ENCODE results near the gene CNPPD1. TPM values are rescaled to one million over a fixed set of nuclear protein-coding genes. Genes with fewer than 3 reads are reported as not detected.
"Not testable (repeated sequence)": the region's sequence is repeated elsewhere in the genome, so short reads cannot be mapped to it uniquely, and the experiment has no call there.

CNPPD1 gene
- total RNA-seq, 2 experiments from 2014 or later = 44.1 to 50.2 TPM

DNA sequence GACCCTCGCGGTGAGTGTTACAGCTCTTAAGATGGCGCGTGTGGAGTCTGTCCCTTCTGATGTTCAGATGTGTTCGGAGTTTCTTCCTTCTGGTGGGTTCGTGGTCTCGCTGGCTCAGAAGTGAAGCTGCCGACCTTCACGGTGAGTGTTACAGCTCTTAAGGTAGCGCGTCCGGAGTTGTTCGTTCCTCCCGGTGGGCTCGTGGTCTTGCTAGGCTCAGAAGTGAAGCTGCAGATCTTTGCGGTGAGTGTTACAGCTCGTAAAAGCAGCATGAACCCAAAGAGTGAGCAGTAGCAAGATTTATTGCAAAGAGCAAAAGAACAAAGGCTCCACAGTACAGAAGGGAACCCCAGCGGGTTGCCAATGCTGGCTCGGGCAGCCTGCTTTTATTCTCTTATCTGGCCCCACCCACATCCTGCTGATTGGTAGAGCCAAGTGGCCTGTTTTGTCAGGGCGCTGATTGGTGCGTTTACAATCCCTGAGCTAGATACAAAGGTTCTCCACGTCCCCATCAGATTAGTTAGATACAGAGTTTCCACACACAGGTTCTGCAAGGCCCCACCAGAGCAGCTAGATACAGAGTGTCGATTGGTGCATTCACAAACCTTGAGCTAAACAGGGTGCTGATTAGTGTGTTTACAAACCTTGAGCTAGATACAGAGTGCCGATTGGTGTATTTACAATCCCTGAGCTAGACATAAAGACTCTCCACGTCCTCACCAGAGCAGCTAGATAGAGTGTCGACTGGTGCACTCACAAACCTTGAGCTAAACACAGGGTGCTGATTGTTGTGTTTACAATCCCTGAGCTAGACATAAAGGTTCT is 24.0 kb upstream of the CNPPD1 start:
- peak; percentile 69 for DNase-seq
- peaks cover 17% of the 10 kb centered on the region for H3K9me3 Mint-ChIP-seq
- H3K4me1 Mint-ChIP-seq = peaks cover 20% of the 10 kb centered on the region
- not testable (repeated sequence) for H3K27me3 Mint-ChIP-seq
- peaks cover 13% of the 10 kb centered on the region for H3K36me3 Mint-ChIP-seq
- peak overlapping the region; percentile 80 for H3K4me3 Mint-ChIP-seq
- peak overlapping the region; percentile 92 for H3K27ac Mint-ChIP-seq

DNA sequence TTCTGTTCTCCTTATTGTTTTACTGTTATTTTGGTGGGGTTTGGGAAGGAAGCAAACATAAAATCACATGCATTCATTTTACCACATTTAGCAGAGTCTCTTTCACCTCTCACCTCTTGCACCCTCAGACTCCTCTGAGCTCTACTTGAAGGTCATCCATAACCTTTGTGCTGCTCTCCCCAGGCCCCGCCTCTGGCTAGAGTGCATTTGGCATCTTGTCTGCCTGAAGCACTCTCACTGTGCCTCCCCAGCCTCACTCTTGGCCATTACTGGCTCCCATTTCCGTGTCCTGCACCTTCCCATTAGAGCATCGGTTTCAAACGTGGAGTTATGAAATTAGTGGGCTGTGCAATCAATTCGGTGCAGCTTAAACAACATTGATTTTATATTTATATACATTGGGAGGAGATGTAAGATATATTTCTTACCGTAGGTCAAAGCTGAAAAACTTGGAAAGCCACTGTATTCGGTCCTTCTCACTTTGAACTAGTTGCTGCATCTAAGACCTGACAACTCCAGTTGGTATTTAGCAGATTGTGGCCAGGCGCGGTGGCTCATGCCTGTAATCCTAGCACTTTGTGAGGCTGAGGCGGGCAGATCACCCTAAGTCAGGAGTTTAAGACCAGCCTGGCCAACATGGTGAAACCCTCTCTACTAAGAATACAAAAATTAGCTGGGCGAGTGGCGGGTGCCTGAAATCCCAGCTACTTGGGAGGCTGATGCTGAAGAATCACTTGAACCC is 22.9 kb upstream of the CNPPD1 start:
- H3K4me3 Mint-ChIP-seq = peak overlapping the region; percentile 80

DNA sequence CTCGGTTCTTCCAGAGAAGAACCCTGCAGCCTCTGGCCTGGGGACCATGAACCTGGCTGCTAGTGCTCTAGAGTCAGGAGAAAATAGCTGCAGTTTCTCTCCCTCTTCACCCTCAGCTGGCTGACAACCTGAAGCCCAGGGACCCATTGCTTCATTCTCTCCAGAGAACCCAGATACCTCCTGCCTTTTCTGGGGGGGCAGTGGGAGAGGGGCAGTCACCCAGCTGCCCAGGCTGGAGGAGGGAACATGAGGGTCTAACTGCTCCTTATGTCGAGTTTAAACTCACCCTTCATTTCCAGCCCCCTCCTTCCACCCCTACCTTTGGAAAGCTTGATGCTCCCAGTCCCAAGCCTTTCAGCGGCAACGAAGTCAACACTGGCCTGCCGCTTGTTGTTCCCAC is 22.2 kb upstream of the CNPPD1 start:
- no peak overlapping the region for H3K27ac Mint-ChIP-seq
- H3K36me3 Mint-ChIP-seq = peaks cover 12% of the 10 kb centered on the region
- H3K4me3 Mint-ChIP-seq = peak overlapping the region; percentile 80
- no peak for DNase-seq
- peaks cover 13% of the 10 kb centered on the region for H3K9me3 Mint-ChIP-seq
- no peaks in the 10 kb centered on the region for H3K27me3 Mint-ChIP-seq
- peaks cover 20% of the 10 kb centered on the region for H3K4me1 Mint-ChIP-seq

More for the DNA sequence above, 22.9 kb upstream of the CNPPD1 start:
- DNase-seq = no peak
- Mint-ChIP-seq H3K4me1 (peaks cover 20% of the 10 kb centered on the region), H3K9me3 (peaks cover 17% of the 10 kb centered on the region), H3K27me3 (no peaks in the 10 kb centered on the region), H3K27ac (peak overlapping the region; percentile 44), H3K36me3 (peaks cover 13% of the 10 kb centered on the region)

DNA sequence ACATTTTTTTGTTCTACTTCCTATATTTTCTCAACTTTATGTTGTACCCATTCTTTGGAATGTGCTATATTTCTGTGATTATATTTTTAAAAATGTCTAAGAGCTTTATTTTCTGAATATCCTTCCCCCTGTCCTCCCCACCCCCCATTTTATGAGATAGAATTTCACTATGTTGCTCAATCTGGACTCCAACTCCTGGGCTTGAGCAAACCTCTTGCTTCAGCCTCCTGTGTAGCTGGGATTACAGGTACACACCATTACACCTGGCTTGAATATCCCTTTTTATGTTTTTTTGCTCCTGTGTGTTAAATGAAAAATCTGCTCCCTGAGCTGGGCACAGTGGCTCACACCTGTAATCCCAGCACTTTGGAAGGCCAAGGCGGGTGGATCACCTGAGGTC is 20.7 kb upstream of the CNPPD1 start:
- Mint-ChIP-seq H3K27me3 (no peaks in the 10 kb centered on the region), H3K4me1 (peaks cover 20% of the 10 kb centered on the region), H3K9me3 (peaks cover 5% of the 10 kb centered on the region), H3K36me3 (peaks cover 7% of the 10 kb centered on the region), H3K27ac (no peak overlapping the region), H3K4me3 (no peak overlapping the region)
- DNase-seq = no peak

DNA sequence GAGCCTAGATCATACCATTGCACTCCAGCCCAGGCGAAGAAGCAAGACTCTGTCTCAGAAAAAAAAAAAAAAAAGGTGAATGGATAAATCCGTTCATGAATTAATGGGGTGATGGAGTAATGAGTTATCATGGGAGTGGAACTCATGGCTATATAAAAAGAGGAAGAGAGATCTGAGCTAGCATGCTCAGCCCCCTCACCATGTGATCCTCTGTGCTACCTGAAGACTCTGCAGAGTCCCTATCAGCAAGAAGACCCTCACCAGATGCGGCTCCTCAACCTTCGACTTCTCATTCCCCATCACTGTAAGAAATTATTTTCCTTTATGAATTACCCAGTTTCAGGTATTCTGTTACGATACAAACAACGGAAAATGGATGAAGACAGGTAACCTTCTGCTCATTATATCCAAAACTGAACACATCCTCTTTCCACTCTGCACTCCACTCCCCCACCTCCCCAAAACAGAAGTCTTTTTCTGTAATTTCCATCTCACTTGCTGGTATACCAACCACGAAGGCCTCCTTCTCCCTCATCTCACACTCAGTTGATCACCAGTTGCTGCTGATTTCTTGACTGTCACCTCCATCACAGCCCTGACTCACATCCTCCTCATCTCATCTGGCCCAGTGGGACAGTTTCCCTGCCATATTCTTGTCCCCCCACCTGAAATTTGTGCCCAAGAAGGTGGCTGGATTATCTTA is 10.2 kb upstream of the CNPPD1 start:
- peak overlapping the region; percentile 7 for H3K4me3 Mint-ChIP-seq
- H3K4me1 Mint-ChIP-seq = peaks cover 31% of the 10 kb centered on the region
- no peak for DNase-seq
- H3K27ac Mint-ChIP-seq = peak overlapping the region; percentile 80
- H3K36me3 Mint-ChIP-seq = peaks cover 12% of the 10 kb centered on the region
- no peaks in the 10 kb centered on the region for H3K9me3 Mint-ChIP-seq
- no peaks in the 10 kb centered on the region for H3K27me3 Mint-ChIP-seq

DNA sequence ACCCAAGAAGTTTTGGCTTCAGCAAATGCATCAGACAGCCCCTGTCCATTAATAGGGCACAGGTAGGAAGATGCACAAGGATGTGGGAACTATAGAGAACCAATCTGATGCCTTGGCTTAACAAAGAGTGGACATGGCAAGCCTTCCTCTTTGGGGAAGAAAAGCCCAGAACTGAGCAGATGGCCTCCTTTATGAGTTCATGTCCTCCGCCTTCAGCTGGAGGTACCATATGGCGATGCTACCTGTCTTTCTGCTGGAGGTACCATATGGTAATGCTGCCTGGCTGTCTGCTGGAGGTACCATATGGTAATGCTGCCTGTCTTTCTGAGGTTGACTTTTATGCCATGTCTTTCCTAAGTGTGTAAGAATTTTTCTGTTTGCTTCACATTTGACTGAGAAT is 7.4 kb upstream of the CNPPD1 start:
- no peak for DNase-seq
- Mint-ChIP-seq H3K4me1 (peaks cover 54% of the 10 kb centered on the region), H3K27ac (no peak overlapping the region), H3K9me3 (no peaks in the 10 kb centered on the region), H3K4me3 (no peak overlapping the region), H3K27me3 (no peaks in the 10 kb centered on the region), H3K36me3 (peaks cover 18% of the 10 kb centered on the region)

DNA sequence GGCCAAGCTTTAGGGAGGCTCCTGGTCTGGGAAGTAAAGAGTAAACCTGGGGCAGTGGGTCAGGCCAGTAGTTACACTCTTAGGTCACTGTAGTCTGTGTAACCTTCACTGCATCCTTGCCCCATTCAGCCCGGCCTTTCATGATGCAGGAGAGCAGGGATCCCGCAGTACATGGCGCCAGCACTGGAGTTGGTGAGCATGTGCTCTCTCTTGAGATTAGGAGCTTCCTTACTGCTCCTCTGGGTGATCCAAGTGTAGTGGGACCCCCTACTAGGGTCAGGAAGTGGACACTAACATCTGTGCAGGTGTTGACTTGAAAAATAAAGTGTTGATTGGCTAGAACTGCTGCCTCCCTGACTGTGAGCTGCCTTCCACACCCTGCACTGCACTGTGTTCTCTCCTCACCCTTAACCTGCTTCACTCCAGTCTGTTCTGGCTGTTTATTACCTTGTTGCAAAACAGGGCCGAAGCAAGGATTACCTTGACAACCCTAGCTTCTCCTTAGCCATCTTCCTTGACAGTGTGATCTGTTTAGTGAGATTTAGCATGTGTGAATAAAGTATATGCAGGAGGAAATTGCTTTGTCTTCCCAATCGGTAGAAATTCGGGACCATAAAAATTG is 6.5 kb upstream of the CNPPD1 start:
- no peaks in the 10 kb centered on the region for H3K27me3 Mint-ChIP-seq
- H3K4me3 Mint-ChIP-seq = no peak overlapping the region
- H3K9me3 Mint-ChIP-seq = no peaks in the 10 kb centered on the region
- H3K27ac Mint-ChIP-seq = peak overlapping the region; percentile 62
- DNase-seq = no peak
- peaks cover 56% of the 10 kb centered on the region for H3K4me1 Mint-ChIP-seq
- H3K36me3 Mint-ChIP-seq = peaks cover 18% of the 10 kb centered on the region

DNA sequence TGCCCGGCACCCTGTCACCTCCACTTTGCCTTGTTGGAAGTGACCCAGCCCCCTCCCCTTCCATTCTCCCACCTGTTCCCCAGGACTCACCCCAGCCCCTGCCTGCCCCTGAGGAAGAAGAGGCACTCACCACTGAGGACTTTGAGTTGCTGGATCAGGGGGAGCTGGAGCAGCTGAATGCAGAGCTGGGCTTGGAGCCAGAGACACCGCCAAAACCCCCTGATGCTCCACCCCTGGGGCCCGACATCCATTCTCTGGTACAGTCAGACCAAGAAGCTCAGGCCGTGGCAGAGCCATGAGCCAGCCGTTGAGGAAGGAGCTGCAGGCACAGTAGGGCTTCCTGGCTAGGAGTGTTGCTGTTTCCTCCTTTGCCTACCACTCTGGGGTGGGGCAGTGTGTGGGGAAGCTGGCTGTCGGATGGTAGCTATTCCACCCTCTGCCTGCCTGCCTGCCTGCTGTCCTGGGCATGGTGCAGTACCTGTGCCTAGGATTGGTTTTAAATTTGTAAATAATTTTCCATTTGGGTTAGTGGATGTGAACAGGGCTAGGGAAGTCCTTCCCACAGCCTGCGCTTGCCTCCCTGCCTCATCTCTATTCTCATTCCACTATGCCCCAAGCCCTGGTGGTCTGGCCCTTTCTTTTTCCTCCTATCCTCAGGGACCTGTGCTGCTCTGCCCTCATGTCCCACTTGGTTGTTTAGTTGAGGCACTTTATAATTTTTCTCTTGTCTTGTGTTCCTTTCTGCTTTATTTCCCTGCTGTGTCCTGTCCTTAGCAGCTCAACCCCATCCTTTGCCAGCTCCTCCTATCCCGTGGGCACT is 5.8 kb upstream of the CNPPD1 start:
- no peak overlapping the region for H3K4me3 Mint-ChIP-seq
- peaks cover 16% of the 10 kb centered on the region for H3K36me3 Mint-ChIP-seq
- peaks cover 56% of the 10 kb centered on the region for H3K4me1 Mint-ChIP-seq
- peak overlapping the region; percentile 62 for H3K27ac Mint-ChIP-seq
- no peaks in the 10 kb centered on the region for H3K9me3 Mint-ChIP-seq
- H3K27me3 Mint-ChIP-seq = no peaks in the 10 kb centered on the region
- DNase-seq = no peak

DNA sequence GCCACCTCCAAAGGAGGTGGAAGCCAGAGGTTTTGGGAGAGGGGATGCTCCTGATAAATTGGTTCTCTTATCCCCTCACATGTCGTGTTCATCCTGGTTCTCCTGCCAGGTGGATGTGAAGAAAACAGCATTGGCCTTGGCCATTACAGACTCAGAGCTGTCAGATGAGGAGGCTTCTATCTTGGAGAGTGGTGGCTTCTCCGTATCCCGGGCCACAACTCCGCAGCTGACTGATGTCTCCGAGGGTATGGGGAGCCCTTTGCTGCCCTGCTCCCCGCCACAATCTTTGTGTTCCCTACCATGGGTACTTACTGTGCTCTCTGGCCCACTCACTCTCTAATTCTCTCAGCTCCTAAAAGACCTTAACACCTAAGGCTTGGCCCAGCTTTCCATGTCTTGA is 4.8 kb upstream of the CNPPD1 start:
- no peak overlapping the region for H3K4me3 Mint-ChIP-seq
- peak overlapping the region; percentile 62 for H3K27ac Mint-ChIP-seq
- H3K4me1 Mint-ChIP-seq = peaks cover 47% of the 10 kb centered on the region
- peaks cover 15% of the 10 kb centered on the region for H3K36me3 Mint-ChIP-seq
- no peak for DNase-seq
- H3K9me3 Mint-ChIP-seq = no peaks in the 10 kb centered on the region
- no peaks in the 10 kb centered on the region for H3K27me3 Mint-ChIP-seq

DNA sequence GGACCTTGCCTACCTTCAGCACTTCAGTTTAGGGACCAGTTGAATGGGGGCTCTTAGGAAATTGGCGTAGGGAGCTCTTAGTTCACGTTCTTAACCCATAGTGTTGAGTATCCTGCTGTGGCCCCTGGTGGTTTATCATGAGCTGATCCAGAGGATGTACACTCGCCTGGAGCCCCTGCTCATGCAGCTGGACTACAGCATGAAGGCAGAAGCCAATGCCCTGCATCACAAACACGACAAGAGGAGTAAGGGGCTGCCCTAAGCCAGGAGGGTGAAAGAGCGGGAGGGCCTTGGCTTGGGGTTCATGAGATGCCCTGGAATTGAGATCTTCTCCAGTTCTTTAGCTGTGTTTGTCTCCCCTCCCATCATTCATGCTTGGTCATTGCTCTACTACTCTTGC is 4.2 kb upstream of the CNPPD1 start:
- Mint-ChIP-seq H3K36me3 (peaks cover 15% of the 10 kb centered on the region), H3K27ac (peak overlapping the region; percentile 62), H3K27me3 (no peaks in the 10 kb centered on the region), H3K9me3 (no peaks in the 10 kb centered on the region), H3K4me1 (peaks cover 45% of the 10 kb centered on the region), H3K4me3 (no peak overlapping the region)
- DNase-seq = no peak

DNA sequence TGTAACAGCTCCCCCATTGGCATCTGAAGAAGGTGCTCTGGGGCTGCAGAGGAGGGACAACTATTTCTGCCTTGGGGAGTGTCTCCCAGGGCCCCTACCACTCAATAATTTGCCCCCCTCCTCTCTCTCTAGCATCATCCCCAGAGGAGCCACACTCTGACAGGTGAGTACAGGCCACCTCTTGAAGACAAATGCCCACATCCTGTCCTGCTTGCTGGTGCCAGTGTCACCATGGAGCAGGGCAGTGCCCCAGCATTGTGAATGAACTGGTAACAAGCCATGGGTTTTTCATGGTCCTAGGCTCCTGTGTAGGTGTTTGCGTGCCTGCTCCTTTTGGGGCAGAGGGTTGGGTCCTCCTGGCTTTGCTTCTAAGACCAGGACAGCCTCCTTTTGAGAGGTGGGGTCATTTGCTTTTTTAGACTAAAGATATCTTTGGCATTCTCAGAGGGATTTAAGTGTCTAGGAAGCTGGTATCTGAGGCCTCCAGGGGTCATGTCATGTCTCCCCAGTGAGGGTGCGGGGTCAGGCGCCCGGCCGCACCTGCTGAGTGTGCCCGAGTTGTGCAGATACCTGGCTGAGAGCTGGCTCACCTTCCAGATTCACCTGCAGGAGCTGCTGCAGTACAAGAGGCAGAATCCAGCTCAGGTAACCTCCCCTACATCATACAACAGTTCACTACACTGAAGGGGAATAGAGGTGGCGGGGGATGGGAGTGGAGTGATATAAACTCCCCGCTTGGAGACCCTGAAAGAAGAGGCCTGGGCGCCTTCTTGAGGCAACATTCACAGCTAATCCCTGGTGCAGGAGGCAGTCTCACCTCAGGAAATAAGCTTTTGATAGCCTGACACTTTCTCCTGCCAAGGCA is 3.1 kb upstream of the CNPPD1 start:
- Mint-ChIP-seq H3K4me3 (peak overlapping the region; percentile 90), H3K4me1 (peaks cover 53% of the 10 kb centered on the region), H3K36me3 (peaks cover 7% of the 10 kb centered on the region), H3K27me3 (no peaks in the 10 kb centered on the region), H3K9me3 (no peaks in the 10 kb centered on the region), H3K27ac (no peak overlapping the region)
- DNase-seq = no peak

DNA sequence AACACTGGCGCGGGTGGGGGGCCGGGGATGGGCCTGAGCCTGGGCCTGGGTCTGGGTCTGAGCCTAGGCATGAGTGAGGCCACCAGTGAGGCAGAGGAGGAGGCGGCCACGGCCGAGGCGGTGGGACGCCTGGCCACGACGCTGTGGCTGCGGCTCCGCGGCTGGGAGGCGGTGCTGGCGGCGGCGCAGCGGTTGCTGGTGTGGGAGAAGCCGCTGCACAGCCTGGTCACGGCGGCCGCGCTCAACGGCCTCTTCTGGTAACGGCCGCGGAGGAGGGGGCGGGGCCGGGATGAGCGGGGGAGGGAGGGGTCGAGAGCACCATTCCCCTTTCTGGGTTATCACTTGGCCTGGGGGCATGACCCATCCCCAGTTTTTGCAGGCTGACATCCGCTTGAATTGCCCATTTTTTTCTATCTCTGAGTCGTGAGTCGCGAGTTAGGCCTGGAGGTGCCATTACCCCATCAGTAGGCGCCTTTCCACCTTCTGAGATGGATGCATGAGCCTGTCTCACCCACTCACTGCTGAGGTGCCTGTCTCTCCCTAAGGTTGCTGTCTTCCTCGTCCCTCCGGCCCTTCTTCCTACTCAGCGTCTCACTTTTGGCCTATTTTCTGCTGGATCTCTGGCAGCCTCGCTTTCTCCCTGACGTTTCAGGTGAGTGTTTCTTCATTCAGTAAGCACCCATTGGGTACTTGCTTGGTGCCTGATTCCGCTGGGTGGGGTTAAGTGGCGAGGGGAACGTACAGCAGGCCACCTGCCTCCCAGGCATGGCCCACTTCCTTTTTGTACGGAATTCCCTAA is 1.9 kb upstream of the CNPPD1 start:
- DNase-seq = peak; percentile 44
- no peaks in the 10 kb centered on the region for H3K27me3 Mint-ChIP-seq
- peaks cover 15% of the 10 kb centered on the region for H3K36me3 Mint-ChIP-seq

More for the DNA sequence above, 1.9 kb upstream of the CNPPD1 start:
- Mint-ChIP-seq H3K4me1 (peaks cover 61% of the 10 kb centered on the region), H3K27ac (peak overlapping the region; percentile 68), H3K9me3 (no peaks in the 10 kb centered on the region), H3K4me3 (peak overlapping the region; percentile 90)
